ENCODE results near the gene AKAP12. TPM values are rescaled to one million over a fixed set of nuclear protein-coding genes. Genes with fewer than 3 reads are reported as not detected.

AKAP12 gene
- total and polyA plus RNA-seq, 2 donors (not counting 1 experiment from before 2014, with no cell fraction given): 0.04 to 0.22 TPM

- no peaks in the 10 kb centered on the region for H3K79me2 ChIP-seq (ENCODE audit: control insufficient read depth, insufficient read depth, low read length)
- H3K27ac ChIP-seq (ENCODE audit: low read length in 2 of 2): no peak overlapping the region
- under 1% methylated on average over 60 of the region's 60 CpGs for WGBS (ENCODE audit: insufficient coverage)
- ChIA-PET POLR2A (no interaction called here), CTCF (no interaction called here)
- no peak for ATAC-seq (ENCODE audit: low read depth)
- H4K20me1 ChIP-seq (ENCODE audit: control insufficient read depth, insufficient read depth, low read length, poor library complexity, severe bottlenecking): no peaks in the 10 kb centered on the region
- peak overlapping the region; percentile 79 for H3K4me2 ChIP-seq (replicated peaks; ENCODE audit: low read depth, low read length, poor library complexity, severe bottlenecking)
- peak overlapping the region in 4 of 5 experiments; percentile 13 to 53 (median 42) for H3K4me3 ChIP-seq (ENCODE audit: control extremely low read depth in 1 of 5, extremely low read depth in 1 of 5, insufficient read depth in 1 of 5, low read depth in 2 of 5, low read length in 4 of 5)
- intact Hi-C loops (cut with micrococcal nuclease): no loop called here
- peaks cover 0 to 35% (median 20%) of the 10 kb centered on the region in 4 experiments for H3K27me3 ChIP-seq (replicated peaks in 1 of 4; ENCODE audit: control extremely low read depth in 1 of 4, control insufficient read depth in 3 of 4, insufficient read depth in 4 of 4, low read length in 3 of 4)
- TF ChIP-seq EZH2 (IDR thresholded peaks at IDR 0.05; ENCODE audit: borderline replicate concordance, insufficient read depth, low read depth, low read length, poor library complexity, severe bottlenecking): no peak
- no peak for TF ChIP-seq CTCF (IDR thresholded peaks at IDR 0.05)
- no peaks in the 10 kb centered on the region for H3K9me3 Mint-ChIP-seq (ENCODE audit: insufficient read depth)
- no peaks in the 10 kb centered on the region for H3K36me3 ChIP-seq (replicated peaks in 1 of 2; ENCODE audit: control extremely low read depth in 1 of 2, control insufficient read depth in 1 of 2, extremely low read depth in 1 of 2, insufficient read depth in 2 of 2, low read length in 1 of 2)
- peak overlapping the region; percentile 64 for H2AFZ ChIP-seq (ENCODE audit: insufficient read depth, low read depth, low read length, poor library complexity, severe bottlenecking)
- H3K27ac Mint-ChIP-seq: no peak overlapping the region
- peaks cover 16% of the 10 kb centered on the region for H3K4me1 Mint-ChIP-seq
- DNase-seq: peak; percentile 26
- H3K4me1 ChIP-seq (ENCODE audit: control insufficient read depth in 2 of 2, insufficient read depth in 2 of 2, low read length in 2 of 2): peaks cover 9 to 20% of the 10 kb centered on the region in 2 donors
- peak overlapping the region; percentile 82 for H3K4me3 Mint-ChIP-seq
- H3K9ac ChIP-seq (ENCODE audit: low read length): peak overlapping the region; percentile 48
- peaks cover 57% of the 10 kb centered on the region for H3K27me3 Mint-ChIP-seq
- H3K9me3 ChIP-seq (ENCODE audit: control extremely low read depth in 1 of 3, control insufficient read depth in 2 of 3, insufficient read depth in 1 of 3, low read length in 2 of 3): no peaks in the 10 kb centered on the region
These were observed 394 bp downstream of the AKAP12 start for GRCh38 chr6:151240036-151240685.

All from B cell (primary cell).